CD8-positive, alpha-beta memory T cell (primary cell): ENCODE measurements around the gene SYNDIG1L. TPM values are rescaled to one million over a fixed set of nuclear protein-coding genes. Genes with fewer than 3 reads are reported as not detected.
"Not testable (repeated sequence)": the region's sequence is repeated elsewhere in the genome, so short reads cannot be mapped to it uniquely, and the experiment has no call there.

Experiments used
- CTCF ChIA-PET: fragments of 350-600 bp; sonication (Branson Sonifier 250); formaldehyde crosslinking; loops from one replicate; lab custom pipeline; 2021; ENCODE audit warnings: antibody characterized with exemption; lab: Charles Lee
- POLR2A ChIA-PET: fragments of 350-600 bp; sonication (Branson Sonifier 250); formaldehyde crosslinking; loops from one replicate; lab custom pipeline; 2021; ENCODE audit warnings: antibody characterized with exemption; lab: Charles Lee
- DNase-seq, 5 donors: peaks; one replicate each; pipeline versions ENCODE4 v3.0.0 to v3.0.0-alpha.2; 2020 to 2022; ENCODE audit warnings: mixed read lengths in 1 of 5
- H3K27ac ChIP-seq: one replicate; pipeline ENCODE4 v1.7.0; 2013; ENCODE audit warnings: low read depth, mild to moderate bottlenecking, low read length, moderate library complexity
- H3K27me3 ChIP-seq: 2 replicates; pipeline ENCODE4 v1.7.0; 2013; ENCODE audit warnings: low read length, mild to moderate bottlenecking; ENCODE audit not compliant: insufficient read depth, poor library complexity, severe bottlenecking
- H3K36me3 ChIP-seq: 2 replicates; pipeline ENCODE4 v1.7.0; 2013; ENCODE audit warnings: mild to moderate bottlenecking, low read length, moderate library complexity; ENCODE audit not compliant: insufficient read depth
- H3K4me1 ChIP-seq: 2 replicates; pipeline ENCODE4 v1.7.0; 2013; ENCODE audit warnings: mild to moderate bottlenecking, low read length, moderate library complexity; ENCODE audit not compliant: insufficient read depth
- H3K4me3 ChIP-seq: 2 replicates; pipeline ENCODE4 v1.7.0; 2013; ENCODE audit warnings: mild to moderate bottlenecking, low read length
- H3K9me3 ChIP-seq: 2 replicates; pipeline ENCODE4 v1.7.0; 2013; ENCODE audit warnings: mild to moderate bottlenecking, low read length
- H3K27ac Mint-ChIP-seq, 8 donors: one replicate each; pipeline ENCODE4 v1.8.0; 2020 to 2021; ENCODE audit warnings: mixed read lengths in 8 of 8, mild to moderate bottlenecking in 6 of 8, inconsistent platforms in 3 of 8, moderate library complexity in 3 of 8
- H3K27me3 Mint-ChIP-seq, 2 donors: one replicate each; pipeline ENCODE4 v1.8.0; 2020 to 2021; ENCODE audit warnings: mixed read lengths in 2 of 2, mild to moderate bottlenecking in 1 of 2, moderate library complexity in 1 of 2
- H3K36me3 Mint-ChIP-seq, 3 donors: one replicate each; pipeline ENCODE4 v1.8.0; 2020 to 2021; ENCODE audit warnings: mixed read lengths in 3 of 3, inconsistent platforms in 1 of 3, mild to moderate bottlenecking in 1 of 3
- H3K4me1 Mint-ChIP-seq, 3 donors: one replicate each; pipeline ENCODE4 v1.8.0; 2020 to 2021; ENCODE audit warnings: mixed read lengths in 3 of 3, inconsistent platforms in 1 of 3, mild to moderate bottlenecking in 1 of 3
- H3K4me3 Mint-ChIP-seq, 7 donors: one replicate each; pipeline ENCODE4 v1.8.0; 2020 to 2021; ENCODE audit warnings: mixed read lengths in 7 of 7, mild to moderate bottlenecking in 6 of 7, moderate library complexity in 4 of 7, inconsistent platforms in 2 of 7
- H3K9me3 Mint-ChIP-seq, 5 donors: one replicate each; pipeline ENCODE4 v1.8.0; 2020 to 2022; ENCODE audit warnings: mixed read lengths in 5 of 5, mild to moderate bottlenecking in 3 of 5, moderate library complexity in 2 of 5, inconsistent platforms in 1 of 5
- polyA plus RNA-seq: library from polyadenylated mRNA; unstranded; fragments of 300-500 nt; fragmentation: Illumina TruSeq; gene quantifications from one replicate; pipeline ENCODE4 v1.2.3, GENCODE V29; 2021
- total RNA-seq, 2 experiments: library from RNA; stranded (reverse); gene quantifications; one replicate each; pipeline ENCODE4 v1.2.3, GENCODE V29; 2021

The SYNDIG1L gene
- total and polyA plus RNA-seq, 3 experiments from 2014 or later: not detected

- H3K36me3 ChIP-seq: no peaks in the 10 kb centered on the region
- H3K36me3 Mint-ChIP-seq: no peaks in the 10 kb centered on the region
These were observed 37.7 kb upstream of the SYNDIG1L start for GRCh38 chr14:74463697-74464096.

GRCh38 chr14:74462993-74463392 lies 37.0 kb upstream of the SYNDIG1L start:
- no peak for DNase-seq
- Mint-ChIP-seq H3K27ac (peak overlapping the region in 1 of 8 donors; percentile 12), H3K4me3 (no peak overlapping the region), H3K36me3 (no peaks in the 10 kb centered on the region), H3K27me3 (peaks cover 14 to 22% of the 10 kb centered on the region in 2 donors), H3K4me1 (no peaks in the 10 kb centered on the region), H3K9me3 (no peaks in the 10 kb centered on the region)
- Histone ChIP-seq H3K27me3 (no peaks in the 10 kb centered on the region), H3K27ac (no peak overlapping the region), H3K36me3 (no peaks in the 10 kb centered on the region), H3K4me3 (no peak overlapping the region), H3K4me1 (no peaks in the 10 kb centered on the region), H3K9me3 (no peaks in the 10 kb centered on the region)
- ChIA-PET CTCF (no interaction called here), POLR2A (no interaction called here)

More at GRCh38 chr14:74463697-74464096, 37.7 kb upstream of the SYNDIG1L start:
- Mint-ChIP-seq H3K4me3 (no peak overlapping the region), H3K4me1 (no peaks in the 10 kb centered on the region), H3K27ac (no peak overlapping the region), H3K27me3 (peaks cover 16 to 22% of the 10 kb centered on the region in 2 donors), H3K9me3 (no peaks in the 10 kb centered on the region)
- Histone ChIP-seq H3K27ac (no peak overlapping the region), H3K9me3 (no peaks in the 10 kb centered on the region), H3K4me3 (no peak overlapping the region), H3K4me1 (no peaks in the 10 kb centered on the region), H3K27me3 (no peaks in the 10 kb centered on the region)
- POLR2A ChIA-PET: no interaction called here
- DNase-seq: no peak
- CTCF ChIA-PET: no interaction called here

- ChIA-PET CTCF (interaction anchor here (0.6 kb wide), 1 partner anchor 83 kb away, joined by 3 read pairs; no protein-coding TSS in a partner anchor), POLR2A (no interaction called here)
- peaks cover 22 to 37% of the 10 kb centered on the region in 2 donors for H3K27me3 Mint-ChIP-seq
- H3K9me3 Mint-ChIP-seq: no peaks in the 10 kb centered on the region
- Histone ChIP-seq H3K9me3 (no peaks in the 10 kb centered on the region), H3K4me3 (no peak overlapping the region), H3K4me1 (no peaks in the 10 kb centered on the region), H3K27me3 (no peaks in the 10 kb centered on the region), H3K27ac (no peak overlapping the region), H3K36me3 (no peaks in the 10 kb centered on the region)
- no peak overlapping the region for H3K27ac Mint-ChIP-seq
- H3K4me3 Mint-ChIP-seq: no peak overlapping the region
- H3K36me3 Mint-ChIP-seq: no peaks in the 10 kb centered on the region
- DNase-seq: no peak
- H3K4me1 Mint-ChIP-seq: no peaks in the 10 kb centered on the region
These were observed 34.0 kb upstream of the SYNDIG1L start for GRCh38 chr14:74459976-74460375.

- Mint-ChIP-seq H3K4me1 (no peaks in the 10 kb centered on the region), H3K36me3 (no peaks in the 10 kb centered on the region), H3K27me3 (peaks cover 23 to 37% of the 10 kb centered on the region in 2 donors), H3K9me3 (peaks cover 0 to 2% (median 0%) of the 10 kb centered on the region in 5 donors), H3K27ac (no peak overlapping the region), H3K4me3 (no peak overlapping the region)
- Histone ChIP-seq H3K36me3 (no peaks in the 10 kb centered on the region), H3K27me3 (no peaks in the 10 kb centered on the region), H3K4me1 (no peaks in the 10 kb centered on the region), H3K9me3 (no peaks in the 10 kb centered on the region), H3K27ac (no peak overlapping the region), H3K4me3 (no peak overlapping the region)
- DNase-seq: no peak
- CTCF ChIA-PET: no interaction called here
- POLR2A ChIA-PET: no interaction called here
These were observed 33.4 kb upstream of the SYNDIG1L start for GRCh38 chr14:74459289-74459946.

- no peak for DNase-seq
- H3K4me3 Mint-ChIP-seq: no peak overlapping the region
- Histone ChIP-seq H3K27me3 (no peaks in the 10 kb centered on the region), H3K9me3 (no peaks in the 10 kb centered on the region), H3K36me3 (no peaks in the 10 kb centered on the region), H3K27ac (no peak overlapping the region), H3K4me3 (no peak overlapping the region), H3K4me1 (no peaks in the 10 kb centered on the region)
- POLR2A ChIA-PET: no interaction called here
- CTCF ChIA-PET: no interaction called here
- peaks cover 0 to 5% (median 0%) of the 10 kb centered on the region in 5 donors for H3K9me3 Mint-ChIP-seq
- no peaks in the 10 kb centered on the region for H3K36me3 Mint-ChIP-seq
- H3K27me3 Mint-ChIP-seq: peaks cover 18 to 31% of the 10 kb centered on the region in 2 donors
- no peaks in the 10 kb centered on the region for H3K4me1 Mint-ChIP-seq
- H3K27ac Mint-ChIP-seq: no peak overlapping the region
These were observed 31.5 kb upstream of the SYNDIG1L start for GRCh38 chr14:74457565-74457895.

GRCh38 chr14:74456684-74457564 lies 30.9 kb upstream of the SYNDIG1L start:
- Histone ChIP-seq H3K36me3 (no peaks in the 10 kb centered on the region), H3K4me3 (no peak overlapping the region), H3K27ac (no peak overlapping the region), H3K9me3 (no peaks in the 10 kb centered on the region), H3K4me1 (no peaks in the 10 kb centered on the region), H3K27me3 (no peaks in the 10 kb centered on the region)
- Mint-ChIP-seq H3K9me3 (peaks cover 0 to 5% (median 0%) of the 10 kb centered on the region in 5 donors), H3K27me3 (peaks cover 18 to 31% of the 10 kb centered on the region in 2 donors), H3K4me1 (no peaks in the 10 kb centered on the region), H3K27ac (peak overlapping the region in 1 of 8 donors; percentile 93), H3K4me3 (no peak overlapping the region), H3K36me3 (no peaks in the 10 kb centered on the region)
- ChIA-PET CTCF (no interaction called here), POLR2A (no interaction called here)
- no peak for DNase-seq

GRCh38 chr14:74454397-74454796 lies 28.4 kb upstream of the SYNDIG1L start:
- peaks cover 15 to 17% of the 10 kb centered on the region in 2 donors for H3K27me3 Mint-ChIP-seq
- H3K9me3 Mint-ChIP-seq, H3K36me3 ChIP-seq, CTCF ChIA-PET, H3K4me1 ChIP-seq, H3K4me3 Mint-ChIP-seq, H3K9me3 ChIP-seq, H3K27ac ChIP-seq, H3K4me3 ChIP-seq, H3K36me3 Mint-ChIP-seq, H3K4me1 Mint-ChIP-seq, H3K27ac Mint-ChIP-seq, DNase-seq, POLR2A ChIA-PET, H3K27me3 ChIP-seq: not testable (repeated sequence)

- DNase-seq: no peak
- Mint-ChIP-seq H3K9me3 (peaks cover 0 to 3% (median 0%) of the 10 kb centered on the region in 5 donors), H3K4me1 (no peaks in the 10 kb centered on the region), H3K4me3 (no peak overlapping the region), H3K36me3 (peaks cover 0 to 3% (median 0%) of the 10 kb centered on the region in 3 donors), H3K27me3 (peaks cover 6 to 33% of the 10 kb centered on the region in 2 donors), H3K27ac (no peak overlapping the region)
- CTCF ChIA-PET: no interaction called here
- H3K27ac ChIP-seq: no peak overlapping the region
- no peak overlapping the region for H3K4me3 ChIP-seq
- POLR2A ChIA-PET: no interaction called here
- H3K4me1 ChIP-seq: no peaks in the 10 kb centered on the region
- H3K9me3 ChIP-seq: no peaks in the 10 kb centered on the region
- H3K27me3 ChIP-seq: no peaks in the 10 kb centered on the region
- no peaks in the 10 kb centered on the region for H3K36me3 ChIP-seq
These were observed 18.9 kb upstream of the SYNDIG1L start for GRCh38 chr14:74444866-74445265.
